D721Med (cell line): Measurements from ENCODE around the gene RASA2.
"Not testable (repeated sequence)": the region's sequence is repeated elsewhere in the genome, so short reads cannot be mapped to it uniquely, and the experiment has no call there.

Experiments
- DNase-seq: peaks from one replicate; pipeline ENCODE4 v3.0.0; 2011; ENCODE audit warnings: low spot score; ENCODE audit not compliant: insufficient read length
- FAIRE-seq: peaks from 2 replicates; lab custom pipeline; 2011; peaks lifted over from hg19 to GRCh38; lab: Jason Lieb, UNC
- TF ChIP-seq, protein P1 (sequence below): IDR thresholded peaks from 2 replicates; pipeline ENCODE4 v1.5.1; 2012; ENCODE audit warnings: mild to moderate bottlenecking, control low read depth; ENCODE audit not compliant: insufficient read depth; ENCODE audit errors: missing control alignments

The RASA2 gene

DNA sequence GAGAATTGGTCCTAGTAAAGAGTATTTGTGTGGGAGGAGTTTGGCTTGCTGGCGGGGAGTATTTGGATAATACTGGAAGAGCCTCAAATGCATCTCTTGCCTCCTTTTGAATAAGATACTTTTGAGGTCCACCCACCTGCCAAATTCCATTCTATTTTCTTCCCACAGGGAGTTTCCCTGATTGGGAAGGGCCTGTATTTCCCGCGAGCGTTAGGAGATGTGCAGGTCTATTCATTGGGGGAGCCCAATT lies 406 bp upstream of the RASA2 start:
- TF ChIP-seq, protein P1, sequence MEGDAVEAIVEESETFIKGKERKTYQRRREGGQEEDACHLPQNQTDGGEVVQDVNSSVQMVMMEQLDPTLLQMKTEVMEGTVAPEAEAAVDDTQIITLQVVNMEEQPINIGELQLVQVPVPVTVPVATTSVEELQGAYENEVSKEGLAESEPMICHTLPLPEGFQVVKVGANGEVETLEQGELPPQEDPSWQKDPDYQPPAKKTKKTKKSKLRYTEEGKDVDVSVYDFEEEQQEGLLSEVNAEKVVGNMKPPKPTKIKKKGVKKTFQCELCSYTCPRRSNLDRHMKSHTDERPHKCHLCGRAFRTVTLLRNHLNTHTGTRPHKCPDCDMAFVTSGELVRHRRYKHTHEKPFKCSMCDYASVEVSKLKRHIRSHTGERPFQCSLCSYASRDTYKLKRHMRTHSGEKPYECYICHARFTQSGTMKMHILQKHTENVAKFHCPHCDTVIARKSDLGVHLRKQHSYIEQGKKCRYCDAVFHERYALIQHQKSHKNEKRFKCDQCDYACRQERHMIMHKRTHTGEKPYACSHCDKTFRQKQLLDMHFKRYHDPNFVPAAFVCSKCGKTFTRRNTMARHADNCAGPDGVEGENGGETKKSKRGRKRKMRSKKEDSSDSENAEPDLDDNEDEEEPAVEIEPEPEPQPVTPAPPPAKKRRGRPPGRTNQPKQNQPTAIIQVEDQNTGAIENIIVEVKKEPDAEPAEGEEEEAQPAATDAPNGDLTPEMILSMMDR: no peak
- DNase-seq (no peak), FAIRE-seq (no peak)

DNA sequence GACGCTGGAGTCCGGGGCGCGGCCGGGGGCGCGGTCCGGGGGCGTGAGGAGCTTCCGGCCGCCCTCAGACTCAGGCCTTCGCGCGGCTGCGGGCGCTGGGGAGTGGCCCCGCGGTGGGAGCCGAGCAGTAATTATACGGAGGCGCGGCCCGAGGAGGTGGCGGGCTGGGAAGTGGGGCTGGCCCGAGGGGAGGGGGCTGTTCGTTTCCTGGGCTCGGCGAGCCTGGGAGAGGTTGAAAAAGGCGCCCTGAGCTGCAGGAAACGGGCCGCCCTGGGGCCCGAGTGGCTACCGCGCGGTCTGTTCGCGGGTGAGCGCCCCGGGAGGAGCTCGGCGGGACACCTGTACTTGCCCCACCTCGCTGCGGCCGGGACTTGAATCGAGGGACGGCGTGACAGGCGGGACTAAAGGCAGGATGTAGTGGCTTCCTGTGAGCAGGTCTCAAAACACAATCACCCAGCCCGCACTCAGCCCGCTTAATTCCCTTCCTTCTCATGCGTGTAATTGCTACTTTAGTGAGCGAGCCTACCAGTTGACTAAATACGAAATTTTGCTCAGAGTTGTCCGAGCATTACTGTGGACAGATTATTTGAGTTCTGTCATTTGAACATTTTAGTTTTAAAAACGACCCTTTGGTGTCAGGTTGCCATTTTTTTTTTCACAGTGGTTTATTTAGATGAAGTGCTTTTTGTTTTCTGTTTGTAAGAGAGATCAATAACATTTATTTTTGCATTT lies 860 bp downstream of the RASA2 start:
- FAIRE-seq (no peak), DNase-seq (no peak)
- TF ChIP-seq, protein P1: no peak

DNA sequence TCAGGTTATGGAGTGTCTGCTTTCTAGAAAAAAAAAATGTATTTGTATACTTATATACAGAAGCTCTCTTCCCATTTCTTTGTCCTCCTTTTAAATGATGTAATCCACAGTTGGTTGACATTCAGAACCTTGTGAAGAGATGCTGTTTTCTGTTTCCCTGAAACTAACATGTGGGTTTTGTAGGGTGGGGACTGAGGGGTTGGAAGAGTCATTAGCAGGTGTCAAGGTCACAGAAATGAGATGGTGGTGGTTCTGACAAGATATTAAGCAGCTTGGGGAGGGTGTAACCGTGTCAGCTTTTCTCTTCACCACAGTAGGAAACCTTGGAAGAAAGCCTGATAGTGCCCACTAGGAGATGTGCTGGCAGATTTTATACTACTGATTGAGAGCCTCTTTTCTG lies 2.4 kb downstream of the RASA2 start:
- TF ChIP-seq, protein P1: no peak
- DNase-seq: no peak
- FAIRE-seq: no peak

DNA sequence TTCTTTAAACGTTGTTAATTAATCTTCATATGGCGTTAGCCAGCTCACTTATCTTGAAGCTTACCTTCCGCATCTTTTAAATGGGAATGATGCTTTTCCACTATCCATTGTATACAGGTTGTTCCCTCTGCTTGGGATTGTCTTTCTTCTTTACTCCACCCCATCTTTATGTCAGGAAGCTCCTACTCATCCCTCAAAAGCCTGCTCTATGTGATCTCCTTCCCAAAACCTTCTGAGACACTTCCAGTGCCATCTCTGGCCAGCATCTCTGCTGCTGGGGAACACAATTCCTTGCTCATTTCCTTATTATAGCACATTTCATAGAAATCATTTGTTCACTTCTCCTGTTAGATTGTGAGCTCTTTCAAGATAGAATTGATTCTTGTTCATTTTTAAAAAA lies 4.3 kb downstream of the RASA2 start:
- TF ChIP-seq, protein P1: no peak
- DNase-seq: no peak
- FAIRE-seq: no peak

DNA sequence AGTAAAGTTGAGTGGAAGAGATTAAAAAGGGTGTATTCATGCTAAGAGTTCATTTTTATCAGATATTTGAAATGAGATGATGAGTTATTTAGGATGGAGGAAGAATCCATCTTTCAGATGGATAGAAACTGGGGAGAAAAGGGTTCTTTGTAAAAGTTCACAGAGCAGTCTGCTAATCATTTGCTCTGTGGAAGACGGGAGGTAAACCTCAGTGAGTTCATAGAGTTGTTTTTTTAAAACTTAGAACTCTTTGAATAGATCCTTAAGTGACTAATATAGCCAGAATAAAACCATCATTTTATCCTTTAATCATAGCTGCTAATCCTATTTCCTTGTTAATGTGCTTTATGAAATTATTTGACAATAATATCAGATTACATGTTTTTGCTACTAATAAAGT lies 5.1 kb downstream of the RASA2 start:
- TF ChIP-seq, protein P1: no peak
- peak; percentile 11 for FAIRE-seq
- no peak for DNase-seq

DNA sequence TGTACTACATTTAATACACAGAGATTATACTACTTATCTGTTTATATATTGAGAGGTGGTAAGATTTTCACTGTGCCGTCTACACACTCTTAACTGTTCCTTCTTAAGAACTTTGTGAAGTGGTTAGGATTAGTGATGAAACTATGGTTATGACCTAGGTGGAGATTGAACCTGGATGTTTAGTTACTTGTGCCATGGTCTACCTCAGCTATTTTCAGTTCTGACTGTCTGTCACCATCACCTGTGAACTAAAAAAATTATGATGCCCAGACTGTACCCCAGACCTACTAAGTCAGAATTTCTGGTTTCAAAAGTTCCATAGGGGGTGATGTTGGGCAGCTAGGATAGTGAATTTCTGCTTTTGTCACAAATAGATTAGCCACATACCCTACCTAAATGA lies 6.4 kb downstream of the RASA2 start:
- no peak for DNase-seq
- no peak for FAIRE-seq
- TF ChIP-seq, protein P1: no peak

DNA sequence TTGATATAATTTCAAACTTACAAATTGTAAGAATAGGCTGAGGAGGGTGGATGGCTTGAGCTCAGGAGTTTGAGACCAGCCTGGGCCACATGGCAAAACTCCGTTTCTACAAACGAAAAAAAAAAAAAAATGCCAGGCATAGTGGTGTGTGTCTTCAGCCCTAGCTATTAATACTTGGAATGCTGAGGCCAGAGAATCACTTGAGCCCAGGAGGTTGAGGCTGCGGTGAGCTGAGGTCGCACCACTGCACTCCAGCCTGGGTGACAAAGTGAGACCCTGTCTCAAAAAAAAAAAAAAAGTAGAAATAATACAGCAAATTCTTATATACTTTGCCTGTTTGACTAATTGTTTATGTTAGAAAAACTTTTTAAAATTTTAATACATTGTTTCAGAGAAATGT lies 10.8 kb downstream of the RASA2 start:
- not testable (repeated sequence) for DNase-seq, FAIRE-seq
